Ovary (tissue), 9 donors: ENCODE data around the gene ATP1A4. TPM values are rescaled to one million over a fixed set of nuclear protein-coding genes. Genes with fewer than 3 reads are reported as not detected.

Experiments used
- DNase-seq, 5 donors: peaks; one replicate each; pipeline ENCODE4 v3.0.0-alpha.2; 2019 to 2020
- H3K27ac ChIP-seq, 2 donors: fragments of 200-600 bp; one replicate each; pipeline versions ENCODE4 v1.5.1 to v1.8.0; 2019 to 2022
- H3K27me3 ChIP-seq: fragments of 200-600 bp; one replicate; pipeline ENCODE4 v1.8.0; 2022
- H3K36me3 ChIP-seq: fragments of 200-600 bp; sonication (generic); one replicate; pipeline ENCODE4 v1.5.1; 2019
- H3K4me1 ChIP-seq: one replicate; pipeline ENCODE4 v1.8.1; 2013; ENCODE audit warnings: mild to moderate bottlenecking, moderate library complexity; ENCODE audit not compliant: insufficient read depth
- H3K4me3 ChIP-seq: fragments of 200-600 bp; sonication (generic); one replicate; pipeline ENCODE4 v1.5.1; 2017
- H3K9me3 ChIP-seq, 2 donors: fragments of 200-600 bp in 1 of 2; sonication (generic) in 1 of 2; one replicate each; pipeline versions ENCODE4 v1.5.1 to v1.8.1; 2013 to 2019; ENCODE audit warnings: mild to moderate bottlenecking in 1 of 2, moderate library complexity in 1 of 2
- EP300 ChIP-seq: sonication (generic); formaldehyde crosslinking; IDR thresholded peaks from one replicate; pipeline ENCODE4 v1.6.1; 2017; ENCODE audit warnings: antibody characterized with exemption
- POLR2A ChIP-seq: fragments of 450-650 bp; IDR thresholded peaks from one replicate; pipeline ENCODE4 v1.6.1; 2017; ENCODE audit warnings: antibody characterized with exemption, mild to moderate bottlenecking, moderate library complexity
- WGBS, 3 donors: extraction: QIAGEN DNeasy Blood & Tissue Kit in 1 of 3; methylation state at CpG; one replicate each; pipeline versions ENCODE4 v1.1.5 to v1.1.7; 2013 to 2017; 5-methylcytosine and 5-hydroxymethylcytosine counted together
- intact Hi-C, 4 donors: fragments of 100-400 bp; cut with DNase I; formaldehyde crosslinking; loops; one replicate each; pipeline versions ENCODE4 v1.11.0 to v1.15.1; 2022 to 2023
- polyA plus RNA-seq, 2 donors: library from polyadenylated mRNA; stranded (reverse); fragments of 200-250 nt in 1 of 2; fragments of 350-450 nt in 1 of 2; fragmentation: Illumina TruSeq in 1 of 2; extraction: RNeasy Lipid Tissue Mini Kit (QIAGEN cat#74804) in 1 of 2; gene quantifications; one replicate each; pipeline ENCODE4 v1.2.3, GENCODE V29; 2013 to 2014
- total RNA-seq, 7 donors: library from RNA; depleted of rRNA in 2 of 7; stranded (reverse); fragments of >200 nt in 2 of 7; fragmentation: NEBNext Ultra II Directional in 3 of 7; extraction: Animal tissue kit (Norgen Biotek cat#: 25700) in 3 of 7; gene quantifications; one replicate each; pipeline versions ENCODE4 v1.1.0 to v1.2.4, GENCODE V29; 2016 to 2023
- TF ChIP-seq, protein P1 (sequence below), 3 donors: fragments of 450-650 bp in 2 of 3; fragments of 200-600 bp in 1 of 3; IDR thresholded peaks; one replicate each; pipeline versions ENCODE4 v1.5.1 to v1.8.0; 2016 to 2022; ENCODE audit warnings: antibody characterized with exemption in 3 of 3, mild to moderate bottlenecking in 1 of 3
- donor health status: DM: no; HTN: no; CAD: no; lungs with moderate emphysema.
- donor health status: DM: no; HTN: no; CAD: no.
- donor health status: Bipolar disorder and iron deficiency.
- donor health status: DM: yes; HTN: yes; CAD: no.
- donor health status: DM: no; HTN: no; CAD: no.
- donor health status: DM: yes; HTN: yes; CAD: no.

ATP1A4 gene
- total and polyA plus RNA-seq, 9 donors, result 0.22 to 0.37 TPM; not detected in 7

- WGBS, 3 donors, result 91 to 97% (median 92%) methylated on average over 3 of the region's 3 CpGs
- TF ChIP-seq, protein P1, sequence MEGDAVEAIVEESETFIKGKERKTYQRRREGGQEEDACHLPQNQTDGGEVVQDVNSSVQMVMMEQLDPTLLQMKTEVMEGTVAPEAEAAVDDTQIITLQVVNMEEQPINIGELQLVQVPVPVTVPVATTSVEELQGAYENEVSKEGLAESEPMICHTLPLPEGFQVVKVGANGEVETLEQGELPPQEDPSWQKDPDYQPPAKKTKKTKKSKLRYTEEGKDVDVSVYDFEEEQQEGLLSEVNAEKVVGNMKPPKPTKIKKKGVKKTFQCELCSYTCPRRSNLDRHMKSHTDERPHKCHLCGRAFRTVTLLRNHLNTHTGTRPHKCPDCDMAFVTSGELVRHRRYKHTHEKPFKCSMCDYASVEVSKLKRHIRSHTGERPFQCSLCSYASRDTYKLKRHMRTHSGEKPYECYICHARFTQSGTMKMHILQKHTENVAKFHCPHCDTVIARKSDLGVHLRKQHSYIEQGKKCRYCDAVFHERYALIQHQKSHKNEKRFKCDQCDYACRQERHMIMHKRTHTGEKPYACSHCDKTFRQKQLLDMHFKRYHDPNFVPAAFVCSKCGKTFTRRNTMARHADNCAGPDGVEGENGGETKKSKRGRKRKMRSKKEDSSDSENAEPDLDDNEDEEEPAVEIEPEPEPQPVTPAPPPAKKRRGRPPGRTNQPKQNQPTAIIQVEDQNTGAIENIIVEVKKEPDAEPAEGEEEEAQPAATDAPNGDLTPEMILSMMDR (IDR thresholded peaks at IDR 0.05), result no peak
- no peaks in the 10 kb centered on the region for H3K36me3 ChIP-seq
- H3K27ac ChIP-seq, result no peak overlapping the region
- H3K9me3 ChIP-seq, result no peaks in the 10 kb centered on the region
- no peak for DNase-seq
- no peaks in the 10 kb centered on the region for H3K27me3 ChIP-seq
- intact Hi-C loops, result no loop called here
- peaks cover 2% of the 10 kb centered on the region for H3K4me1 ChIP-seq
- no peak overlapping the region for H3K4me3 ChIP-seq
Observed at GRCh38 chr1:160222546-160222945, 71.1 kb downstream of the ATP1A4 start.

- Histone ChIP-seq H3K27ac (no peak overlapping the region), H3K4me1 (peaks cover 1% of the 10 kb centered on the region), H3K9me3 (no peaks in the 10 kb centered on the region), H3K27me3 (no peaks in the 10 kb centered on the region), H3K36me3 (no peaks in the 10 kb centered on the region), H3K4me3 (no peak overlapping the region)
- DNase-seq, result no peak
- intact Hi-C loops, result no loop called here
- TF ChIP-seq EP300 (no peak), POLR2A (no peak)
- TF ChIP-seq, protein P1 (IDR thresholded peaks at IDR 0.05), result no peak
- WGBS, 3 donors, result 78 to 92% (median 91%) methylated on average over 2 of the region's 2 CpGs
Observed at GRCh38 chr1:160224606-160225005, 73.2 kb downstream of the ATP1A4 start.

DNA sequence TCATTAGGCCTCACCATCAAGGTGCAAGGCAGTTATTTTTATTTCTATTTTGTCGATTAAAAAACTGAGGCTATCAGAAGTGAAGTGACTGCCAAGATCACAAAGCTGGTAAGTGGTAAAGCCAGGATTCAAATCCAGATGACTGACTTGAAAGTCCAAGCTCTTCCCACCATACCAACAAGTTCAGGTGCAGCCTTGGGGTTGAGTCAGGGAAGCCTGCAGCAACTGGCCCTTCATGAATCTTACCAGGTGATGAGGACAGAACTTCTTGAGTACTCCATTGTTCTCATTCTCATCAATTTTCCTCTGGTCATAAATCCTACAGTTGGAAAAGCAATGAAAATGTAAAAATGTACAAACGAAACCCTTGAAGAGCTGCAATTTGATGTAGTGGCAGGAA lies 73.9 kb downstream of the ATP1A4 start:
- H3K4me1 ChIP-seq, result peaks cover 1% of the 10 kb centered on the region
- TF ChIP-seq POLR2A, result no peak
- TF ChIP-seq, protein P1 (IDR thresholded peaks at IDR 0.05), result no peak
- no peak for TF ChIP-seq EP300
- no peaks in the 10 kb centered on the region for H3K36me3 ChIP-seq
- intact Hi-C loops, result no loop called here
- H3K27me3 ChIP-seq, result no peaks in the 10 kb centered on the region
- H3K27ac ChIP-seq, result no peak overlapping the region
- 61 to 69% (median 69%) methylated on average over 2 of the region's 2 CpGs for whole genome bisulfite sequencing, 3 donors
- DNase-seq, result no peak
- no peak overlapping the region for H3K4me3 ChIP-seq
- no peaks in the 10 kb centered on the region for H3K9me3 ChIP-seq

DNA sequence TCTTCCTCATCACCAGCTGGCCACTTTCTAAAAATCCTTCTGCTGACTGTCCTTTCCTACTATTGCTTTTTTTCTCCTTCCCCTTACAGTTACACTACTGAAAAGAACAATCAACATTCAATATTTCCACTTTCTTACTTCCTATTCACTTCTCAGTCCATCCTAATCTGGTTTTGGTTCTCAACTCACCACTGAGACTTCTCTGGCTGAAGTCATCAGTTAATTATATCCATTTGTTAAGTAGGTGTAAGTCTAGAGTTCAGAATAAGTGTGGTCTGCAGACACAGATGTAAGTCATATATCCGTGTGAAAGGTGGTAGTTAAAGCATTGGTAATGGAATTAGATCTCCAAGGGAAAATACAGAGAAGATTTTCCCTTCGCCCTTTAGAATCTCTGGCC lies 75.2 kb downstream of the ATP1A4 start:
- H3K27me3 ChIP-seq, result no peaks in the 10 kb centered on the region
- 85 to 88% (median 88%) methylated on average over 2 of the region's 2 CpGs for WGBS, 3 donors
- TF ChIP-seq EP300 (no peak), POLR2A (no peak)
- TF ChIP-seq, protein P1 (IDR thresholded peaks at IDR 0.05), result no peak
- H3K4me3 ChIP-seq, result no peak overlapping the region
- no peak overlapping the region for H3K27ac ChIP-seq
- no peaks in the 10 kb centered on the region for H3K9me3 ChIP-seq
- no peak for DNase-seq
- intact Hi-C loops, result no loop called here
- H3K36me3 ChIP-seq, result no peaks in the 10 kb centered on the region
- H3K4me1 ChIP-seq, result peaks cover 1% of the 10 kb centered on the region

- Histone ChIP-seq H3K36me3 (no peaks in the 10 kb centered on the region), H3K4me1 (peaks cover 1% of the 10 kb centered on the region), H3K9me3 (no peaks in the 10 kb centered on the region), H3K27me3 (no peaks in the 10 kb centered on the region), H3K4me3 (no peak overlapping the region), H3K27ac (no peak overlapping the region)
- TF ChIP-seq EP300, result no peak
- DNase-seq, result no peak
- 86 to 89% (median 87%) methylated on average over 4 of the region's 4 CpGs for WGBS, 3 donors
- intact Hi-C loops, result no loop called here
Observed at GRCh38 chr1:160227034-160227433, 75.6 kb downstream of the ATP1A4 start.
